ENCODE data around the gene CSN3.
"Not testable (repeated sequence)": the region's sequence is repeated elsewhere in the genome, so short reads cannot be mapped to it uniquely, and the experiment has no call there.

Gene CSN3, protein sequence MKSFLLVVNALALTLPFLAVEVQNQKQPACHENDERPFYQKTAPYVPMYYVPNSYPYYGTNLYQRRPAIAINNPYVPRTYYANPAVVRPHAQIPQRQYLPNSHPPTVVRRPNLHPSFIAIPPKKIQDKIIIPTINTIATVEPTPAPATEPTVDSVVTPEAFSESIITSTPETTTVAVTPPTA

DNA sequence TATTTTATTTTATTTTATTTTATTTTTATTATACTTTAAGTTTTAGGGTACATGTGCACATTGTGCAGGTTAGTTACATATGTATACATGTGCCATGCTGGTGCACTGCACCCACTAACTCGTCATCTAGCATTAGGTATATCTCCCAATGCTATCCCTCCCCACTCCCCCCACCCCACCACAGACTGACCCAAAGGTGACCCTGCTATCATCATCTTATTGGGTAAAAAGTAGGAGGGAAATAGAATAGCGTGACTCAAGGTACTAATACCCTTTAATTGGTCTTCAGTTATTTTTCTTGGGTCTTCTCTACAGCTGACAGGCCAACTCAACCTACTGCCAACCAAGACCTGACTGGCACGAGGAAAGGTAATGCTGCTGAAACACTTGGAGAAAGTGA lies at the start of gene CSN3:
Gene CSN3 (plus strand): TSS at position 301 of the 400 bp plus-strand sequence. CDS start 2,223 bp downstream, outside the sequence.
- H3K4me3 ChIP-seq (ENCODE audit: low read depth, low read length) = not testable (repeated sequence)

DNA sequence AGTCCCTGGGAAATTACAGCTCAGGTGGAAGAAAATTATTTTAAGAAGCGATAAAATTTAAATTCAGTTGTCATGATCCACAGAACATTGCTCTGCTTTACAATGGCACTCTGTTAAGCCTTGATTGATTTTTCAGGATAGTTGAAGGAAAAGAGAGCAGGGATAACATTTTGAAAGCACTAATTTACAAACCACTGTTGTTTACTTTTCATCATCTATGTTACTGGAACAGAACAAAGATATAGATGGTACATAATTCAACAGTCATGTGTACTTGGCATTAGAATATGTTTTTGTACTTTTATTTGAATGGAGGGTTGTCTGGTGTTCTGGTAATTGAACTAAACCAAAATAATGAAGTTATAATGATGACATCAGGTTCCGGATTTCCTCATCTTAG lies 49.5 kb upstream of the CSN3 start:
- TF ChIP-seq, protein P1, sequence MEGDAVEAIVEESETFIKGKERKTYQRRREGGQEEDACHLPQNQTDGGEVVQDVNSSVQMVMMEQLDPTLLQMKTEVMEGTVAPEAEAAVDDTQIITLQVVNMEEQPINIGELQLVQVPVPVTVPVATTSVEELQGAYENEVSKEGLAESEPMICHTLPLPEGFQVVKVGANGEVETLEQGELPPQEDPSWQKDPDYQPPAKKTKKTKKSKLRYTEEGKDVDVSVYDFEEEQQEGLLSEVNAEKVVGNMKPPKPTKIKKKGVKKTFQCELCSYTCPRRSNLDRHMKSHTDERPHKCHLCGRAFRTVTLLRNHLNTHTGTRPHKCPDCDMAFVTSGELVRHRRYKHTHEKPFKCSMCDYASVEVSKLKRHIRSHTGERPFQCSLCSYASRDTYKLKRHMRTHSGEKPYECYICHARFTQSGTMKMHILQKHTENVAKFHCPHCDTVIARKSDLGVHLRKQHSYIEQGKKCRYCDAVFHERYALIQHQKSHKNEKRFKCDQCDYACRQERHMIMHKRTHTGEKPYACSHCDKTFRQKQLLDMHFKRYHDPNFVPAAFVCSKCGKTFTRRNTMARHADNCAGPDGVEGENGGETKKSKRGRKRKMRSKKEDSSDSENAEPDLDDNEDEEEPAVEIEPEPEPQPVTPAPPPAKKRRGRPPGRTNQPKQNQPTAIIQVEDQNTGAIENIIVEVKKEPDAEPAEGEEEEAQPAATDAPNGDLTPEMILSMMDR (IDR thresholded peaks at IDR 0.05; ENCODE audit: low read depth, low read length) = no peak
- TF ChIP-seq MYC (IDR thresholded peaks at IDR 0.05; ENCODE audit: low read depth, low read length) = no peak
- no peak for TF ChIP-seq POLR2A (IDR thresholded peaks at IDR 0.05; ENCODE audit: extremely low read depth, insufficient read length)
- TF ChIP-seq, protein P2, sequence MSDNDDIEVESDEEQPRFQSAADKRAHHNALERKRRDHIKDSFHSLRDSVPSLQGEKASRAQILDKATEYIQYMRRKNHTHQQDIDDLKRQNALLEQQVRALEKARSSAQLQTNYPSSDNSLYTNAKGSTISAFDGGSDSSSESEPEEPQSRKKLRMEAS (IDR thresholded peaks at IDR 0.05; ENCODE audit: low read depth, low read length) = no peak
- no peak overlapping the region for H3K4me3 ChIP-seq (ENCODE audit: low read depth, low read length)
- no peak for DNase-seq (ENCODE audit: low read depth)

More for the DNA sequence above, at the start of gene CSN3:
- not testable (repeated sequence) for DNase-seq (ENCODE audit: low read depth)

DNA sequence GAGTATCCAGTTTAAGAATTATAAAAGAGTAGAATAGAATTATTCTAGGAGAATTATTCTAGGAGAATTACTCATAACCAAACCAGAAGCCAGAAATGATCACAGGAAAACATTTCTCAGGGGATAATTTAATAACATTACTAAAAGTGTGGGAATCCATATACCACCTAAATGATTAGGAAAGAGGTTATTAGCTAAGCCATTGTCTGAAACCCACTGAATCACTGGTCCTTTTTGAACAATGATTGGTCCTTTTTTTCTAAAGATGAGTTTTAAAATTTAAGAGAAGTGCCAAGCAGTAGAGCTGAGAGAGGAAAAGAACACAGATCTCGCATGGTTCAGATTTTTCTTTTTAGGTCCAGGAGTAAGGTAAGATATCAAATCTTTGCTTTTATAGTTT lies 47.0 kb upstream of the CSN3 start, which contains the start of gene ODAM:
Gene ODAM (plus strand): TSS at position 301 of the 400 bp plus-strand sequence. CDS start 819 bp downstream, outside the sequence.
- no peak for TF ChIP-seq MYC (IDR thresholded peaks at IDR 0.05; ENCODE audit: low read depth, low read length)

DNA sequence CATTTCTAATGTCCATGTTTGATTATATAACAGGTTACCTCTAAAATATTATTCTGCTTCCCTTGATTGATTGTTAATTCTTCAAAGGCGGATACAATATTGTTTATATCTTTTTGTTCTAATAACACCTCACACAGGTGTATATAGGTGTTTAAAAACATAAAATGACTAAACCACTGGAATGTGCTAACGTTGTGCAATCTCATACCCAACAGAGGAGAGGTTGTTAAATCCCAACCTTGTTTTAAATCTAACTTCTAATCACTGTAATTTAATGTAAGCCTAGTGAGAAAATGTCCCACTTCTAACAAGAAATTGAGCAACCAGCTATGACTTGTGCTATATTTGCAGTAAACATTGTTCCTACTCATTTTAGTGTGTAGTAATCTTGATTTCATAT lies 45.5 kb upstream of the CSN3 start:
- TF ChIP-seq MYC (IDR thresholded peaks at IDR 0.05; ENCODE audit: low read depth, low read length) (no peak), POLR2A (IDR thresholded peaks at IDR 0.05; ENCODE audit: extremely low read depth, insufficient read length) (no peak)
- TF ChIP-seq, protein P1 (IDR thresholded peaks at IDR 0.05; ENCODE audit: low read depth, low read length) = no peak
- TF ChIP-seq, protein P2 (IDR thresholded peaks at IDR 0.05; ENCODE audit: low read depth, low read length) = no peak
- no peak for DNase-seq (ENCODE audit: low read depth)
- no peak overlapping the region for H3K4me3 ChIP-seq (ENCODE audit: low read depth, low read length)

More for the DNA sequence above, 47.0 kb upstream of the CSN3 start, which contains the start of gene ODAM:
- no peak within 1 kb of the TSS for H3K4me3 ChIP-seq (ENCODE audit: low read depth, low read length)
- DNase-seq (ENCODE audit: low read depth) = no peak

DNA sequence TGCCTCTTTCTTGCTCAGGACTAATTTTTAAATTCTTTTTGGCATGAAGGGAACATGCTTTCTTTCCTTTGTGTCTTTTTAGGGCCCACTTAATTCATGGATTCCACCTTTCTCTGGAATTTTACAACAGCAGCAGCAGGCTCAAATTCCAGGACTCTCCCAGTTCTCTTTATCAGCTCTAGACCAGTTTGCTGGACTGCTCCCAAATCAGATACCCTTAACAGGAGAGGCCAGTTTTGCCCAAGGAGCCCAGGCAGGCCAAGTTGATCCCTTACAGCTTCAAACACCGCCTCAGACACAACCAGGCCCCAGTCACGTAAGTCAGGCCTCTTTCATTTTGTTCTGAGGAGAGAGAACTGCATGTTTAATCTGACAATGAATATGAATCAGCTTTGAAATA lies 44.6 kb upstream of the CSN3 start:
- no peak overlapping the region for H3K4me3 ChIP-seq (ENCODE audit: low read depth, low read length)
- no peak for TF ChIP-seq MYC (IDR thresholded peaks at IDR 0.05; ENCODE audit: low read depth, low read length)
- TF ChIP-seq, protein P2 (IDR thresholded peaks at IDR 0.05; ENCODE audit: low read depth, low read length) = no peak
- TF ChIP-seq, protein P1 (IDR thresholded peaks at IDR 0.05; ENCODE audit: low read depth, low read length) = no peak
- no peak for TF ChIP-seq POLR2A (IDR thresholded peaks at IDR 0.05; ENCODE audit: extremely low read depth, insufficient read length)
- no peak for DNase-seq (ENCODE audit: low read depth)

DNA sequence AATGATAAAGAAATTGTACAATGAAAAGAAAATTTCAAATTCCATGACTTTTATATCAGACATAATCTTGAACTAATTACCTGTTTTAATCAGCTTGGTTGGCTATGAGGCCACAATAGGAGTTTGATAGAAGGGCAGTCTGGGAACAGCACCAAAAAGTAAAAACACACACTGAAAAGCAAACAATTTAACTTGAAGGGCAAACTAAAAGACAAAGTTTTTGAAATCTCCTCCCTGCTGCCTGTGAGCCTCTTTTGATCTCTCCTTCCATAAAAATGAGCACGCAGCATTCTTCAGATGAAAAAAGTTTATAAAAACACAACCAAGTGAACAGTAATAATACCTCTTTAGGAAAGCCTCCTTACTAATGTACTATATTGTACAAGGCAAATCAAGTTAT lies 38.8 kb upstream of the CSN3 start:
- H3K4me3 ChIP-seq (ENCODE audit: low read depth, low read length) = no peak overlapping the region
- TF ChIP-seq MYC (IDR thresholded peaks at IDR 0.05; ENCODE audit: low read depth, low read length) (no peak), POLR2A (IDR thresholded peaks at IDR 0.05; ENCODE audit: extremely low read depth, insufficient read length) (no peak)
- TF ChIP-seq, protein P1 (IDR thresholded peaks at IDR 0.05; ENCODE audit: low read depth, low read length) = no peak
- TF ChIP-seq, protein P2 (IDR thresholded peaks at IDR 0.05; ENCODE audit: low read depth, low read length) = no peak
- no peak for DNase-seq (ENCODE audit: low read depth)

DNA sequence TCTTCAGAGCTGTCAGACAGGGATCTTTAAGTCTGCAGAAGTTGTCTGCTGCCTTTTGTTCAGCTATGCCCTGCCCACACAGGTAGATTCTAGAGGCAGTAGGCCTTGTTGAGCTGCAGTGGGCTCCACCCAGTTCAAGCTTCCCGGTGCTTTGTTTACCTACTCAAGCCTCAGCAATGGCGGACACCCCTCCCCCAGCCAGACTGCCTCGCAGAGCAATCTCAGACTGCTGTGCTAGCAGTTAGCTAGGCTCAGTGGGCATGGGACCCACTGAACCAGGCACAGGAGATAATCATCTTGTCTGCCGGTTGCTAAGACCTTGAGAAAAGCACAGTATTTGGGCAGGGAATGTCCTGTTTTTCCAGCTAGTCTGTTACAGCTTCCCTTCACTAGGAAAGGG lies 29.6 kb upstream of the CSN3 start:
- DNase-seq (ENCODE audit: low read depth); H3K4me3 ChIP-seq (ENCODE audit: low read depth, low read length): not testable (repeated sequence)

DNA sequence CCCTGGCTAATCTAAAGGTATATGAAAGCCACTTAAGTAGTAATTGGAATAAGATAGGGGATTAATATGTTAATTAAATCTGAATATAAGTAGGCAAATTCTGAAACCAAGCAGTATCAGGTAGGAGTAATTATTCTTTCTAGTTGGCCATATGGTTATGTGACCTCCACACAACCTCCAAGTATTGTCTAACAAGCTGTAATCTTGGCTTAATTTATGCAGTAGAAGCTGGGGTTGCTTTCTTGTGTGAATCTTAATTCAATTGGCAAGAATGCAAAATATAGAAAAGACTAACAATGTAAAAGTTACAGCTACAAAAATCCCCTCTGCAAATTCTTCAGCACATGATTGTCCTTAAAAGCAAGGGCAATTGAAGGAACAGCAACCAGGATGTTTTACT lies 26.3 kb upstream of the CSN3 start:
- not testable (repeated sequence) for H3K4me3 ChIP-seq (ENCODE audit: low read depth, low read length); DNase-seq (ENCODE audit: low read depth)

DNA sequence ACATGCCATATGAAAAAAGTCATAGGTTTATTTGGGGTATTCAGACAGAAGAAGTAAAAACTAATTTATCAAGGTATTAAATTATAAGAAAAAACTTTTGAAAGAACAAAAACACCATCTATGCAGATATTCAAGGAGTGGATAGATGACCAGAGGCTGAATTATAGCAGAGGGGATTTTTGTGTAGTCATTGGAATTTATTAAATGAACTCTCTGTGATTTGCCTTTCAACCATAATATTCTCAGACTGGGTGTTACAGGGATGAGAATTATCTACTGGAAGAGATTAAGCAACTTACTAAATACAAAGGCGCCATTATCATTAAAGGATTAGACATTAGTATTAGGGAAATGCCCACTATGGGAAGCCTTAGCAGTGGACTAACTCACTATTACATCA lies 25.8 kb upstream of the CSN3 start:
- not testable (repeated sequence) for H3K4me3 ChIP-seq (ENCODE audit: low read depth, low read length)

DNA sequence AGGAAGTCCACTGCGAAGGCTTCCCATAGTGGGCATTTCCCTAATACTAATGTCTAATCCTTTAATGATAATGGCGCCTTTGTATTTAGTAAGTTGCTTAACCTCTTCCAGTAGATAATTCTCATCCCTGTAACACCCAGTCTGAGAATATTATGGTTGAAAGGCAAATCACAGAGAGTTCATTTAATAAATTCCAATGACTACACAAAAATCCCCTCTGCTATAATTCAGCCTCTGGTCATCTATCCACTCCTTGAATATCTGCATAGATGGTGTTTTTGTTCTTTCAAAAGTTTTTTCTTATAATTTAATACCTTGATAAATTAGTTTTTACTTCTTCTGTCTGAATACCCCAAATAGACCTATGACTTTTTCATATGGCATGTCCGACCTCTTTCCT lies 21.0 kb upstream of the CSN3 start:
- H3K4me3 ChIP-seq (ENCODE audit: low read depth, low read length); DNase-seq (ENCODE audit: low read depth): not testable (repeated sequence)

More for the DNA sequence above, 25.8 kb upstream of the CSN3 start:
- not testable (repeated sequence) for DNase-seq (ENCODE audit: low read depth)

DNA sequence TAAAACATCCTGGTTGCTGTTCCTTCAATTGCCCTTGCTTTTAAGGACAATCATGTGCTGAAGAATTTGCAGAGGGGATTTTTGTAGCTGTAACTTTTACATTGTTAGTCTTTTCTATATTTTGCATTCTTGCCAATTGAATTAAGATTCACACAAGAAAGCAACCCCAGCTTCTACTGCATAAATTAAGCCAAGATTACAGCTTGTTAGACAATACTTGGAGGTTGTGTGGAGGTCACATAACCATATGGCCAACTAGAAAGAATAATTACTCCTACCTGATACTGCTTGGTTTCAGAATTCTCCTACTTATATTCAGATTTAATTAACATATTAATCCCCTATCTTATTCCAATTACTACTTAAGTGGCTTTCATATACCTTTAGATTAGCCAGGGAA lies 20.6 kb upstream of the CSN3 start:
- not testable (repeated sequence) for DNase-seq (ENCODE audit: low read depth); H3K4me3 ChIP-seq (ENCODE audit: low read depth, low read length)

Measured in NB4 (cell line).